ENCODE data around the gene GP5.

GRCh38 chr3:194350726-194351071 is 48.4 kb downstream of the GP5 start:
- TF ChIP-seq, protein P1, sequence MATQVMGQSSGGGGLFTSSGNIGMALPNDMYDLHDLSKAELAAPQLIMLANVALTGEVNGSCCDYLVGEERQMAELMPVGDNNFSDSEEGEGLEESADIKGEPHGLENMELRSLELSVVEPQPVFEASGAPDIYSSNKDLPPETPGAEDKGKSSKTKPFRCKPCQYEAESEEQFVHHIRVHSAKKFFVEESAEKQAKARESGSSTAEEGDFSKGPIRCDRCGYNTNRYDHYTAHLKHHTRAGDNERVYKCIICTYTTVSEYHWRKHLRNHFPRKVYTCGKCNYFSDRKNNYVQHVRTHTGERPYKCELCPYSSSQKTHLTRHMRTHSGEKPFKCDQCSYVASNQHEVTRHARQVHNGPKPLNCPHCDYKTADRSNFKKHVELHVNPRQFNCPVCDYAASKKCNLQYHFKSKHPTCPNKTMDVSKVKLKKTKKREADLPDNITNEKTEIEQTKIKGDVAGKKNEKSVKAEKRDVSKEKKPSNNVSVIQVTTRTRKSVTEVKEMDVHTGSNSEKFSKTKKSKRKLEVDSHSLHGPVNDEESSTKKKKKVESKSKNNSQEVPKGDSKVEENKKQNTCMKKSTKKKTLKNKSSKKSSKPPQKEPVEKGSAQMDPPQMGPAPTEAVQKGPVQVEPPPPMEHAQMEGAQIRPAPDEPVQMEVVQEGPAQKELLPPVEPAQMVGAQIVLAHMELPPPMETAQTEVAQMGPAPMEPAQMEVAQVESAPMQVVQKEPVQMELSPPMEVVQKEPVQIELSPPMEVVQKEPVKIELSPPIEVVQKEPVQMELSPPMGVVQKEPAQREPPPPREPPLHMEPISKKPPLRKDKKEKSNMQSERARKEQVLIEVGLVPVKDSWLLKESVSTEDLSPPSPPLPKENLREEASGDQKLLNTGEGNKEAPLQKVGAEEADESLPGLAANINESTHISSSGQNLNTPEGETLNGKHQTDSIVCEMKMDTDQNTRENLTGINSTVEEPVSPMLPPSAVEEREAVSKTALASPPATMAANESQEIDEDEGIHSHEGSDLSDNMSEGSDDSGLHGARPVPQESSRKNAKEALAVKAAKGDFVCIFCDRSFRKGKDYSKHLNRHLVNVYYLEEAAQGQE (IDR thresholded peaks at IDR 0.05; ENCODE audit: borderline replicate concordance in 1 of 2, low read depth in 1 of 2, low read length in 2 of 2), result no peak
- TF ChIP-seq SRF (IDR thresholded peaks at IDR 0.05; ENCODE audit: low read depth, low read length) (no peak), EZH2 (conservative IDR thresholded peaks at IDR 0.05; ENCODE audit: low read depth, low read length) (no peak), ZNF274 (CRISPR knock-in tag; IDR thresholded peaks at IDR 0.05) (no peak), ARID3A (IDR thresholded peaks at IDR 0.05; ENCODE audit: low read depth, low read length) (no peak), STAT6 (CRISPR knock-in tag; IDR thresholded peaks at IDR 0.05; ENCODE audit: borderline replicate concordance) (no peak), ZNF879 (CRISPR knock-in tag; IDR thresholded peaks at IDR 0.05) (no peak), CREB1 (IDR thresholded peaks at IDR 0.05) (no peak), CREB1 (CRISPR knock-in tag; IDR thresholded peaks at IDR 0.05) (no peak)
